ENCODE measurements around the gene PLEKHA1. TPM values are rescaled to one million over a fixed set of nuclear protein-coding genes. Genes with fewer than 3 reads are reported as not detected.
A peak's percentile ranks its signal among the peaks of the same experiment; 100 is the strongest.

PLEKHA1 gene
- total and polyA plus RNA-seq, 2 donors (not counting 3 experiments of a cell fraction or from before 2014, with no cell fraction given) = 21.6 to 58.8 TPM

- Histone ChIP-seq H4K20me1 (replicated peaks; ENCODE audit: control insufficient read depth, extremely low read depth, insufficient read depth, low read length) (no peaks in the 10 kb centered on the region), H3K9me3 (replicated peaks; ENCODE audit: control insufficient read depth, insufficient read depth, low read length) (no peaks in the 10 kb centered on the region), H3K9ac (replicated peaks; ENCODE audit: extremely low read depth, insufficient read depth, low read length) (no peak overlapping the region), H3K4me3 (replicated peaks in 1 of 3; ENCODE audit: insufficient read depth in 1 of 3, low read depth in 1 of 3, low read length in 3 of 3) (no peak overlapping the region), H2AFZ (ENCODE audit: low read depth, low read length) (no peak overlapping the region), H3K4me2 (ENCODE audit: insufficient read depth, low read length) (peak overlapping the region; percentile 26), H3K4me1 (ENCODE audit: control insufficient read depth, extremely low read depth, insufficient read depth, low read length) (peaks cover 27% of the 10 kb centered on the region), H3K27me3 (ENCODE audit: control insufficient read depth in 2 of 2, insufficient read depth in 2 of 2, low read length in 2 of 2) (no peaks in the 10 kb centered on the region), H3K9me1 (replicated peaks; ENCODE audit: control insufficient read depth, extremely low read depth, insufficient read depth, low read length) (no peaks in the 10 kb centered on the region), H3K79me2 (ENCODE audit: control insufficient read depth, insufficient read depth, low read length) (peaks cover 12% of the 10 kb centered on the region), H3K36me3 (ENCODE audit: control insufficient read depth in 2 of 2, extremely low read depth in 1 of 2, insufficient read depth in 2 of 2, low read length in 2 of 2) (no peaks in the 10 kb centered on the region), H3K27ac (ENCODE audit: insufficient read depth, low read depth, low read length) (peak overlapping the region; percentile 32)
- ChIA-PET CTCF (interaction anchor here (1.0 to 1.7 kb wide), 8 partner anchors 9 to 189 kb away, joined by 3 to 19 read pairs (median 4); no protein-coding TSS in a partner anchor), POLR2A (interaction anchor here (0.8 kb wide), 1 partner anchor 685 kb away, joined by 3 read pairs; the partner anchor contains the start of gene BUB3)
- DNase-seq (ENCODE audit: low read depth, low spot score) (peak; percentile 64), FAIRE-seq (peak; percentile 91)
- TF ChIP-seq MAX (IDR thresholded peaks at IDR 0.05; ENCODE audit: insufficient read depth, insufficient read length) (no peak), POLR2A (IDR thresholded peaks at IDR 0.05; ENCODE audit: low read depth, low read length) (no peak), GATA2 (IDR thresholded peaks at IDR 0.05; ENCODE audit: insufficient read depth, insufficient read length, low read depth, low read length) (peak; percentile 51), POLR2AphosphoS5 (IDR thresholded peaks at IDR 0.05; ENCODE audit: insufficient read depth, low read depth, low read length) (no peak), EZH2 (IDR thresholded peaks at IDR 0.05; ENCODE audit: borderline replicate concordance, low read depth, low read length, severe bottlenecking) (no peak), FOS (IDR thresholded peaks at IDR 0.05; ENCODE audit: borderline replicate concordance, insufficient read depth, low read length) (peak; percentile 91), JUN (IDR thresholded peaks at IDR 0.05; ENCODE audit: borderline replicate concordance, insufficient read depth, insufficient read length, low read depth) (peak; percentile 91)
- intact Hi-C loops (cut with micrococcal nuclease) (loop anchor here (10.0 kb wide), 1 partner anchor 1946 kb away; the partner anchor contains the start of gene OAT), dilution Hi-C loops (cut with MboI; ENCODE audit: extremely low pct_ligation_motif_present, low sequenced_read_pairs) (no loop called here)
- BruUV-seq (replicated peaks) = no TSS peak
Measured at GRCh38 chr10:122468926-122469781, 94.6 kb downstream of the PLEKHA1 start.
